ENCODE results near the gene C11orf68.

DNA sequence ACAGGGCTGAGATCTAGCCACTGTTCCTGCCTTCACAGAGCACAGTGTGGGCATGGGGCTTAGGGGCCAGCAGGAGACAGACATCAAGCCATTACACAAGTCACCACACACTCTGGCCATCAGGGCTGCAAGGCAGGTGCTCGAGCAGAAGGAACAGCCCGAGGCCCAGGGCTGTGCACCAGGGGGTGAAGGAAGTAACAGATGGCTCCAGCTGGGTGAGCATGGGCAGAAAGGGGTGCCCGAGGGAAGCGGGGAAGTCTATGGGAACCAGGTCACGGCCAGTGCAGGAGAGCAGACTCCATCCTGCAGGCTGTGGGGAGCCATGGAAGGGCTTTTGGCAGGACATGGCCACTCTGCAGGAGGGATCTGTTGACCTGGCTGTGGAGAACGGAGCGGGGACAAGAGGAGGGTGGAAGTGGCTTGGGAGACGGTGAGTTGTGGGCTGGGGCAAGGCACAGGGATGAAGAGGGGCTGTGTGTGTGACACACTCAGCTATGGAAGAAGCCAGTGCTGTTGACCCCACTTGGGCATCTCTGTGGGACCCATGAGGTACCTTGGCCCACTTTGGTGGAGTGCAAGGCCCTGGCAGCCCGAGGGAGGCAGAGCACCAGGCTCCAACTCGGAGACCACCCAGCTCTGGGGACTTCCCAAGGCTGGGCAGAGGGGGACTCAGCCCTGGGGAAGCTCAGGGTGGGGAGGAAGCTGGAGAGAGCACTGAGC, 3.6 kb downstream of the C11orf68 start:
- no peak for TF ChIP-seq CTCF (IDR thresholded peaks at IDR 0.05; ENCODE audit: low read length)
- TF ChIP-seq EZH2 (IDR thresholded peaks at IDR 0.05; ENCODE audit: borderline replicate concordance, low read length), result no peak

All from OCI-LY1 (cell line).